WTC11 (cell line): ENCODE results near the gene RANGRF. TPM values are rescaled to one million over a fixed set of nuclear protein-coding genes. Genes with fewer than 3 reads are reported as not detected.

Experiments used
- ATAC-seq: fragments of 200-7000 bp; cut with Tn5 transposase; 2 replicates; pipeline ENCODE4 v1.10.0; 2021; ENCODE audit warnings: mild to moderate bottlenecking, moderate library complexity
- CTCF ChIA-PET: fragments of 300-600 bp; sonication (Branson Sonifier 250); formaldehyde crosslinking; loops from one replicate; lab custom pipeline; 2021; ENCODE audit warnings: antibody characterized with exemption; lab: Charles Lee
- POLR2A ChIA-PET: fragments of 350-600 bp; sonication (Branson Sonifier 250); formaldehyde crosslinking; loops from one replicate; lab custom pipeline; 2021; ENCODE audit warnings: antibody characterized with exemption; lab: Charles Lee
- DNase-seq: peaks from one replicate; pipeline ENCODE4 v3.0.0; 2021; ENCODE audit warnings: low spot score
- H3K27ac Mint-ChIP-seq: 2 replicates; pipeline ENCODE4 v1.8.0; 2021; ENCODE audit warnings: mixed read lengths
- H3K27me3 Mint-ChIP-seq: 2 replicates; pipeline ENCODE4 v1.8.0; 2021; ENCODE audit warnings: low read depth, mild to moderate bottlenecking, moderate library complexity, mixed read lengths
- H3K36me3 Mint-ChIP-seq: 2 replicates; pipeline ENCODE4 v1.8.0; 2021; ENCODE audit warnings: mixed read lengths
- H3K4me1 Mint-ChIP-seq: 2 replicates; pipeline ENCODE4 v1.8.0; 2022; ENCODE audit warnings: mixed read lengths
- H3K4me3 Mint-ChIP-seq: 2 replicates; pipeline ENCODE4 v1.8.0; 2021; ENCODE audit warnings: mild to moderate bottlenecking, moderate library complexity, mixed read lengths
- H3K9me3 Mint-ChIP-seq: 2 replicates; pipeline ENCODE4 v1.8.0; 2021; ENCODE audit warnings: mixed read lengths
- ESRRA ChIP-seq: sonication (generic); formaldehyde crosslinking; IDR thresholded peaks from 2 replicates; pipeline ENCODE4 v1.8.1; 2022; ENCODE audit warnings: mild to moderate bottlenecking, missing genetic modification reagents, borderline replicate concordance
- FOXK1 ChIP-seq: sonication (generic); formaldehyde crosslinking; IDR thresholded peaks from 2 replicates; pipeline ENCODE4 v1.8.0; 2022; ENCODE audit warnings: mild to moderate bottlenecking, moderate library complexity, missing genetic modification reagents
- GRHL2 ChIP-seq: fragments of 250-450 bp; sonication (Bioruptor Pico); IDR thresholded peaks from 2 replicates; pipeline ENCODE4 v1.8.0; 2022; ENCODE audit warnings: mild to moderate bottlenecking, moderate library complexity; ENCODE audit not compliant: insufficient replicate concordance, severe bottlenecking
- MXD4 ChIP-seq: fragments of 250-450 bp; sonication (Bioruptor Pico); IDR thresholded peaks from 2 replicates; pipeline ENCODE4 v1.8.0; 2021; ENCODE audit warnings: mild to moderate bottlenecking, moderate library complexity, borderline replicate concordance
- MYBL2 ChIP-seq: sonication (generic); formaldehyde crosslinking; IDR thresholded peaks from 2 replicates; pipeline ENCODE4 v1.8.1; 2023; ENCODE audit warnings: mild to moderate bottlenecking, moderate library complexity, missing genetic modification reagents
- NFATC4 ChIP-seq: fragments of 250-450 bp; sonication (Bioruptor Pico); IDR thresholded peaks from 2 replicates; pipeline ENCODE4 v1.9.0; 2021; ENCODE audit warnings: mild to moderate bottlenecking
- NR3C1 ChIP-seq: sonication (generic); formaldehyde crosslinking; conservative IDR thresholded peaks from 2 replicates; pipeline ENCODE4 v1.8.1; 2023; ENCODE audit warnings: low read depth, mild to moderate bottlenecking, missing genetic modification reagents
- RORB ChIP-seq: fragments of 250-450 bp; sonication (Bioruptor Pico); IDR thresholded peaks from 2 replicates; pipeline ENCODE4 v1.9.0; 2021; ENCODE audit warnings: mild to moderate bottlenecking
- SMAD4 ChIP-seq: sonication (generic); formaldehyde crosslinking; IDR thresholded peaks from 2 replicates; pipeline ENCODE4 v1.8.0; 2022; ENCODE audit warnings: mild to moderate bottlenecking, missing genetic modification reagents
- ZNF121 ChIP-seq: sonication (generic); formaldehyde crosslinking; IDR thresholded peaks from 2 replicates; pipeline ENCODE4 v1.8.0; 2023; ENCODE audit warnings: missing genetic modification reagents
- ZNF317 ChIP-seq: sonication (generic); formaldehyde crosslinking; IDR thresholded peaks from 2 replicates; pipeline ENCODE4 v1.8.1; 2023; ENCODE audit warnings: low read depth, mild to moderate bottlenecking, moderate library complexity, missing genetic modification reagents, borderline replicate concordance
- ZNF396 ChIP-seq: fragments of 250-450 bp; sonication (Bioruptor Pico); IDR thresholded peaks from 2 replicates; pipeline ENCODE4 v1.8.0; 2021; ENCODE audit warnings: mild to moderate bottlenecking, moderate library complexity, borderline replicate concordance
- ZNF416 ChIP-seq: fragments of 250-450 bp; sonication (Bioruptor Pico); IDR thresholded peaks from 2 replicates; pipeline ENCODE4 v1.9.0; 2021; ENCODE audit warnings: mild to moderate bottlenecking, inconsistent platforms
- total RNA-seq: library from RNA; stranded (reverse); gene quantifications from 3 replicates; pipeline ENCODE4 v1.2.3, GENCODE V29; 2021
- TF ChIP-seq, protein P1 (sequence below): sonication (generic); formaldehyde crosslinking; IDR thresholded peaks from 2 replicates; pipeline ENCODE4 v1.8.0; 2023; ENCODE audit warnings: missing genetic modification reagents
- TF ChIP-seq, protein P2 (sequence below): sonication (generic); formaldehyde crosslinking; IDR thresholded peaks from 2 replicates; pipeline ENCODE4 v1.8.0; 2022; ENCODE audit warnings: mild to moderate bottlenecking, missing genetic modification reagents
- TF ChIP-seq, protein P3 (sequence below): sonication (generic); formaldehyde crosslinking; IDR thresholded peaks from 2 replicates; pipeline ENCODE4 v1.8.1; 2023; ENCODE audit warnings: mild to moderate bottlenecking, missing genetic modification reagents, moderate library complexity
- TF ChIP-seq, protein P4 (sequence below): sonication (generic); formaldehyde crosslinking; IDR thresholded peaks from 2 replicates; pipeline ENCODE4 v1.8.1; 2022; ENCODE audit warnings: low read depth, missing genetic modification reagents, borderline replicate concordance
- TF ChIP-seq, protein P5 (sequence below): sonication (generic); formaldehyde crosslinking; IDR thresholded peaks from 2 replicates; pipeline ENCODE4 v1.8.1; 2023; ENCODE audit warnings: mild to moderate bottlenecking, moderate library complexity, missing genetic modification reagents
- TF ChIP-seq, protein P6 (sequence below): fragments of 250-450 bp; sonication (Bioruptor Pico); conservative IDR thresholded peaks from 2 replicates; pipeline ENCODE4 v1.9.0; 2021; ENCODE audit warnings: mild to moderate bottlenecking
- TF ChIP-seq, protein P7 (sequence below): sonication (generic); formaldehyde crosslinking; IDR thresholded peaks from 2 replicates; pipeline ENCODE4 v1.8.0; 2022; ENCODE audit warnings: missing genetic modification reagents

The RANGRF gene
- total RNA-seq, 1 experiment from 2014 or later, result 32.7 TPM

DNA sequence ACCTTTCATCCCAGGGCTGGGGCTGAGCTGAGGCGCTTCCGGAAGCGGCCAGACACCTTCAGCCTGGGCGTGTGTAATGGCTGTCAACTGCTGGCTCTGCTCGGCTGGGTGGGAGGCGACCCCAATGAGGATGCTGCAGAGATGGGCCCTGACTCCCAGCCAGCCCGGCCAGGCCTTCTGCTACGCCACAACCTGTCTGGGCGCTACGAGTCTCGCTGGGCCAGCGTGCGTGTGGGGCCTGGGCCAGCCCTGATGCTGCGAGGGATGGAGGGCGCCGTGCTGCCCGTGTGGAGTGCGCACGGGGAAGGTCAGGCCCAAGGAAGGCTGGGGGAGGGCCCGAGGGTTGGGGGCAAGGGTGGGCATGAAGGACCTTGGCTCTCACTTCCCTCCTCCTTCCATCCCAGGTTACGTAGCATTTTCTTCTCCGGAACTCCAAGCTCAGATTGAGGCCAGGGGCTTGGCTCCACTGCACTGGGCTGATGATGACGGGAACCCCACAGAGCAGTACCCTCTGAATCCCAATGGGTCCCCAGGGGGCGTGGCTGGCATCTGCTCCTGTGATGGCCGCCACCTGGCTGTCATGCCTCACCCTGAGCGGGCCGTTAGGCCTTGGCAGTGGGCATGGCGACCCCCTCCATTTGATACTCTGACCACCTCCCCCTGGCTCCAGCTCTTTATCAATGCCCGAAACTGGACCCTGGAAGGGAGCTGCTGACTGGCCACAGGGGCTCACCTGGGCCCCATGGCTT lies 19.7 kb upstream of the RANGRF start:
- TF ChIP-seq NR3C1 (CRISPR knock-in tag) (no peak), ZNF317 (CRISPR knock-in tag) (no peak), ESRRA (CRISPR knock-in tag) (no peak), ZNF121 (no peak), MXD4 (CRISPR knock-in tag) (no peak), GRHL2 (CRISPR knock-in tag) (no peak), FOXK1 (no peak), NFATC4 (CRISPR knock-in tag) (no peak), MYBL2 (no peak), RORB (CRISPR knock-in tag) (no peak), ZNF396 (CRISPR knock-in tag) (no peak), SMAD4 (no peak), ZNF416 (CRISPR knock-in tag) (no peak)
- TF ChIP-seq, protein P1, sequence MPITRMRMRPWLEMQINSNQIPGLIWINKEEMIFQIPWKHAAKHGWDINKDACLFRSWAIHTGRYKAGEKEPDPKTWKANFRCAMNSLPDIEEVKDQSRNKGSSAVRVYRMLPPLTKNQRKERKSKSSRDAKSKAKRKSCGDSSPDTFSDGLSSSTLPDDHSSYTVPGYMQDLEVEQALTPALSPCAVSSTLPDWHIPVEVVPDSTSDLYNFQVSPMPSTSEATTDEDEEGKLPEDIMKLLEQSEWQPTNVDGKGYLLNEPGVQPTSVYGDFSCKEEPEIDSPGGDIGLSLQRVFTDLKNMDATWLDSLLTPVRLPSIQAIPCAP (CRISPR knock-in tag), result no peak
- TF ChIP-seq, protein P2, sequence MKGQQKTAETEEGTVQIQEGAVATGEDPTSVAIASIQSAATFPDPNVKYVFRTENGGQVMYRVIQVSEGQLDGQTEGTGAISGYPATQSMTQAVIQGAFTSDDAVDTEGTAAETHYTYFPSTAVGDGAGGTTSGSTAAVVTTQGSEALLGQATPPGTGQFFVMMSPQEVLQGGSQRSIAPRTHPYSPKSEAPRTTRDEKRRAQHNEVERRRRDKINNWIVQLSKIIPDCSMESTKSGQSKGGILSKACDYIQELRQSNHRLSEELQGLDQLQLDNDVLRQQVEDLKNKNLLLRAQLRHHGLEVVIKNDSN (CRISPR knock-in tag), result no peak
- TF ChIP-seq, protein P3, sequence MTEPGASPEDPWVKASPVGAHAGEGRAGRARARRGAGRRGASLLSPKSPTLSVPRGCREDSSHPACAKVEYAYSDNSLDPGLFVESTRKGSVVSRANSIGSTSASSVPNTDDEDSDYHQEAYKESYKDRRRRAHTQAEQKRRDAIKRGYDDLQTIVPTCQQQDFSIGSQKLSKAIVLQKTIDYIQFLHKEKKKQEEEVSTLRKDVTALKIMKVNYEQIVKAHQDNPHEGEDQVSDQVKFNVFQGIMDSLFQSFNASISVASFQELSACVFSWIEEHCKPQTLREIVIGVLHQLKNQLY (CRISPR knock-in tag), result no peak
- TF ChIP-seq, protein P4, sequence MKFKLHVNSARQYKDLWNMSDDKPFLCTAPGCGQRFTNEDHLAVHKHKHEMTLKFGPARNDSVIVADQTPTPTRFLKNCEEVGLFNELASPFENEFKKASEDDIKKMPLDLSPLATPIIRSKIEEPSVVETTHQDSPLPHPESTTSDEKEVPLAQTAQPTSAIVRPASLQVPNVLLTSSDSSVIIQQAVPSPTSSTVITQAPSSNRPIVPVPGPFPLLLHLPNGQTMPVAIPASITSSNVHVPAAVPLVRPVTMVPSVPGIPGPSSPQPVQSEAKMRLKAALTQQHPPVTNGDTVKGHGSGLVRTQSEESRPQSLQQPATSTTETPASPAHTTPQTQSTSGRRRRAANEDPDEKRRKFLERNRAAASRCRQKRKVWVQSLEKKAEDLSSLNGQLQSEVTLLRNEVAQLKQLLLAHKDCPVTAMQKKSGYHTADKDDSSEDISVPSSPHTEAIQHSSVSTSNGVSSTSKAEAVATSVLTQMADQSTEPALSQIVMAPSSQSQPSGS (CRISPR knock-in tag), result no peak
- TF ChIP-seq, protein P5, sequence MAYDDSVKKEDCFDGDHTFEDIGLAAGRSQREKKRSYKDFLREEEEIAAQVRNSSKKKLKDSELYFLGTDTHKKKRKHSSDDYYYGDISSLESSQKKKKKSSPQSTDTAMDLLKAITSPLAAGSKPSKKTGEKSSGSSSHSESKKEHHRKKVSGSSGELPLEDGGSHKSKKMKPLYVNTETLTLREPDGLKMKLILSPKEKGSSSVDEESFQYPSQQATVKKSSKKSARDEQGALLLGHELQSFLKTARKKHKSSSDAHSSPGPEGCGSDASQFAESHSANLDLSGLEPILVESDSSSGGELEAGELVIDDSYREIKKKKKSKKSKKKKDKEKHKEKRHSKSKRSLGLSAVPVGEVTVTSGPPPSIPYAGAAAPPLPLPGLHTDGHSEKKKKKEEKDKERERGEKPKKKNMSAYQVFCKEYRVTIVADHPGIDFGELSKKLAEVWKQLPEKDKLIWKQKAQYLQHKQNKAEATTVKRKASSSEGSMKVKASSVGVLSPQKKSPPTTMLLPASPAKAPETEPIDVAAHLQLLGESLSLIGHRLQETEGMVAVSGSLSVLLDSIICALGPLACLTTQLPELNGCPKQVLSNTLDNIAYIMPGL (CRISPR knock-in tag), result no peak
- TF ChIP-seq, protein P6, sequence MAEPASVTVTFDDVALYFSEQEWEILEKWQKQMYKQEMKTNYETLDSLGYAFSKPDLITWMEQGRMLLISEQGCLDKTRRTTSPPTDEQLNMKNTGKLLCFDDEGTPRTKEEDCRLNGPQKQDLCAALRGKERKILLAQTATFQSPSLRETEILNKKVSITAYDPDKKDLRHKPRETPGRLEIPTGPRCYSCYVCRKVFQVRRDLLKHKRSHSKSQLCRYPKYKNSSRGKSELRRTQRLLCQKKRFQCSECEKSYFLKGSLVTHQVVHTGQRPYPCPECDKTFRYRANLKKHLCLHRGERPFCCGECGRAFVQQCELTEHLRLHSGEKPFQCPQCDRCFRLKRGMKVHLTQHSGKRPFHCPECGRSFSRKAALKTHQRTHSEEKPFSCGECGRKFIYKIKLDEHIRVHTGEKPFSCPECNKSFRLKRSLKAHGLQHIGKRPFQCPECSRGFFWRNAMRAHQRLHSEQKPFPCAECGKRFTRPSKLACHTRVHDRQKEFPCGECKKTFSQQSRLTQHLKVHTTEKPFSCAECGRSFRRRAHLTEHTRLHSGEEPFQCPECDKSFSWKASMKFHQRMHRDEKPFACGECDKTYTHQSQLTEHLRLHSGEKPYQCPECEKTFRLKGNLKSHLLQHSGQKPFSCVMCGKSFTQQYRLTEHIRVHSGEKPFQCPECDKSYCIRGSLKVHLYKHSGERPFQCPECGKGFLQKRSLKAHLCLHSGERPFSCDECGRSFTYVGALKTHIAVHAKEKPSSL (CRISPR knock-in tag), result no peak
- TF ChIP-seq, protein P7, sequence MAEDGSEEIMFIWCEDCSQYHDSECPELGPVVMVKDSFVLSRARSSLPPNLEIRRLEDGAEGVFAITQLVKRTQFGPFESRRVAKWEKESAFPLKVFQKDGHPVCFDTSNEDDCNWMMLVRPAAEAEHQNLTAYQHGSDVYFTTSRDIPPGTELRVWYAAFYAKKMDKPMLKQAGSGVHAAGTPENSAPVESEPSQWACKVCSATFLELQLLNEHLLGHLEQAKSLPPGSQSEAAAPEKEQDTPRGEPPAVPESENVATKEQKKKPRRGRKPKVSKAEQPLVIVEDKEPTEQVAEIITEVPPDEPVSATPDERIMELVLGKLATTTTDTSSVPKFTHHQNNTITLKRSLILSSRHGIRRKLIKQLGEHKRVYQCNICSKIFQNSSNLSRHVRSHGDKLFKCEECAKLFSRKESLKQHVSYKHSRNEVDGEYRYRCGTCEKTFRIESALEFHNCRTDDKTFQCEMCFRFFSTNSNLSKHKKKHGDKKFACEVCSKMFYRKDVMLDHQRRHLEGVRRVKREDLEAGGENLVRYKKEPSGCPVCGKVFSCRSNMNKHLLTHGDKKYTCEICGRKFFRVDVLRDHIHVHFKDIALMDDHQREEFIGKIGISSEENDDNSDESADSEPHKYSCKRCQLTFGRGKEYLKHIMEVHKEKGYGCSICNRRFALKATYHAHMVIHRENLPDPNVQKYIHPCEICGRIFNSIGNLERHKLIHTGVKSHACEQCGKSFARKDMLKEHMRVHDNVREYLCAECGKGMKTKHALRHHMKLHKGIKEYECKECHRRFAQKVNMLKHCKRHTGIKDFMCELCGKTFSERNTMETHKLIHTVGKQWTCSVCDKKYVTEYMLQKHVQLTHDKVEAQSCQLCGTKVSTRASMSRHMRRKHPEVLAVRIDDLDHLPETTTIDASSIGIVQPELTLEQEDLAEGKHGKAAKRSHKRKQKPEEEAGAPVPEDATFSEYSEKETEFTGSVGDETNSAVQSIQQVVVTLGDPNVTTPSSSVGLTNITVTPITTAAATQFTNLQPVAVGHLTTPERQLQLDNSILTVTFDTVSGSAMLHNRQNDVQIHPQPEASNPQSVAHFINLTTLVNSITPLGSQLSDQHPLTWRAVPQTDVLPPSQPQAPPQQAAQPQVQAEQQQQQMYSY (CRISPR knock-in tag), result no peak
- DNase-seq, result no peak
- ChIA-PET CTCF (no interaction called here), POLR2A (interaction anchor here (0.6 kb wide), 1 partner anchor 10 kb away, joined by 5 read pairs; no protein-coding TSS in a partner anchor)
- Mint-ChIP-seq H3K36me3 (peaks cover 64% of the 10 kb centered on the region), H3K27me3 (no peaks in the 10 kb centered on the region), H3K27ac (no peak overlapping the region), H3K4me3 (no peak overlapping the region), H3K9me3 (no peaks in the 10 kb centered on the region), H3K4me1 (no peaks in the 10 kb centered on the region)
- ATAC-seq, result no peak; the same call in none of the 2 replicates
